Measurements from ENCODE around the gene ESRRB. TPM values are rescaled to one million over a fixed set of nuclear protein-coding genes. Genes with fewer than 3 reads are reported as not detected.

Gene ESRRB
- total and polyA plus RNA-seq, 7 donors = 0.17 to 9.9 (median 2.5) TPM

DNA sequence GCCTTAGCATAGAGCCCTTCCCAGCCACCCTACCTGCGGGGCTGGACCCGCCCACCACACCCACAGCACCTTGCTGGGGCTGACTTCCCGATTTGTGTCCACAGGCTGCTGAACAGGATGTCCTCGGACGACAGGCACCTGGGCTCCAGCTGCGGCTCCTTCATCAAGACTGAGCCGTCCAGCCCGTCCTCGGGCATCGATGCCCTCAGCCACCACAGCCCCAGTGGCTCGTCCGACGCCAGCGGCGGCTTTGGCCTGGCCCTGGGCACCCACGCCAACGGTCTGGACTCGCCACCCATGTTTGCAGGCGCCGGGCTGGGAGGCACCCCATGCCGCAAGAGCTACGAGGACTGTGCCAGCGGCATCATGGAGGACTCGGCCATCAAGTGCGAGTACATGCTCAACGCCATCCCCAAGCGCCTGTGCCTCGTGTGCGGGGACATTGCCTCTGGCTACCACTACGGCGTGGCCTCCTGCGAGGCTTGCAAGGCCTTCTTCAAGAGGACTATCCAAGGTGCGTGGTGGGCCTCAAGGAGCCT lies 63.4 kb downstream of the ESRRB start:
- Histone ChIP-seq H3K27me3 (ENCODE audit: insufficient read depth in 3 of 3, low read length in 2 of 3) (no peaks in the 10 kb centered on the region), H3K4me1 (no peaks in the 10 kb centered on the region), H3K36me3 (ENCODE audit: insufficient read depth in 1 of 2, low read depth in 1 of 2) (peaks cover 0 to 3% of the 10 kb centered on the region in 2 donors), H3K27ac (no peak overlapping the region), H3K4me3 (no peak overlapping the region), H3K9me3 (no peaks in the 10 kb centered on the region)
- intact Hi-C loops (cut with DNase I) = no loop called here
- WGBS, 3 donors = 92 to 95% (median 95%) methylated on average over 32 to 33 of the region's 33 CpGs
- DNase-seq (no peak), ATAC-seq (no peak)
- TF ChIP-seq, protein P1, sequence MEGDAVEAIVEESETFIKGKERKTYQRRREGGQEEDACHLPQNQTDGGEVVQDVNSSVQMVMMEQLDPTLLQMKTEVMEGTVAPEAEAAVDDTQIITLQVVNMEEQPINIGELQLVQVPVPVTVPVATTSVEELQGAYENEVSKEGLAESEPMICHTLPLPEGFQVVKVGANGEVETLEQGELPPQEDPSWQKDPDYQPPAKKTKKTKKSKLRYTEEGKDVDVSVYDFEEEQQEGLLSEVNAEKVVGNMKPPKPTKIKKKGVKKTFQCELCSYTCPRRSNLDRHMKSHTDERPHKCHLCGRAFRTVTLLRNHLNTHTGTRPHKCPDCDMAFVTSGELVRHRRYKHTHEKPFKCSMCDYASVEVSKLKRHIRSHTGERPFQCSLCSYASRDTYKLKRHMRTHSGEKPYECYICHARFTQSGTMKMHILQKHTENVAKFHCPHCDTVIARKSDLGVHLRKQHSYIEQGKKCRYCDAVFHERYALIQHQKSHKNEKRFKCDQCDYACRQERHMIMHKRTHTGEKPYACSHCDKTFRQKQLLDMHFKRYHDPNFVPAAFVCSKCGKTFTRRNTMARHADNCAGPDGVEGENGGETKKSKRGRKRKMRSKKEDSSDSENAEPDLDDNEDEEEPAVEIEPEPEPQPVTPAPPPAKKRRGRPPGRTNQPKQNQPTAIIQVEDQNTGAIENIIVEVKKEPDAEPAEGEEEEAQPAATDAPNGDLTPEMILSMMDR (IDR thresholded peaks at IDR 0.05) = no peak

DNA sequence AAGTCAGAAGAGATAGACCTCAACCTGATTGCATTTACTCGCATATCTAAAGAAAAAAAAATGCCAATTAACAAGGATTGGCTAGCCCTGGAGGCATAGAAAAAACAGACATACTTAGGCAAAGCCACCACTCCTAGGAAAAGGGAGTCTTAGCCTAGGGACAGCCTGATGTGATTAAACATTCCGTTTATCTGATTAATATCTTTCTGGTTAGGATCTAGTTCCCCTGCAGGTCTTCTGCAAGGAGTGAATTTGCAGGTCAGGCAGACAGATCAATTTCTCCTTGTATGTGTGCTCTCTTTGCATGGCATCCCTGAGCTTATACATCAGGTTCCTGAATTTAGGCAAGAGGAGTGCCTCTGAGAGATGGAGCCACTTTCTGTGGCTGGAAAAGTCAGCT lies 70.5 kb downstream of the ESRRB start:
- H3K9me3 ChIP-seq = no peaks in the 10 kb centered on the region
- ATAC-seq = no peak
- 79 to 86% (median 85%) methylated on average over 2 of the region's 2 CpGs for WGBS, 3 donors
- H3K36me3 ChIP-seq (ENCODE audit: insufficient read depth in 1 of 2, low read depth in 1 of 2) = no peaks in the 10 kb centered on the region
- H3K4me1 ChIP-seq = no peaks in the 10 kb centered on the region
- H3K27me3 ChIP-seq (ENCODE audit: insufficient read depth in 3 of 3, low read length in 2 of 3) = no peaks in the 10 kb centered on the region
- H3K4me3 ChIP-seq = no peak overlapping the region
- intact Hi-C loops (cut with DNase I) = no loop called here
- TF ChIP-seq, protein P1 (IDR thresholded peaks at IDR 0.05) = no peak
- no peak overlapping the region for H3K27ac ChIP-seq
- DNase-seq = no peak

DNA sequence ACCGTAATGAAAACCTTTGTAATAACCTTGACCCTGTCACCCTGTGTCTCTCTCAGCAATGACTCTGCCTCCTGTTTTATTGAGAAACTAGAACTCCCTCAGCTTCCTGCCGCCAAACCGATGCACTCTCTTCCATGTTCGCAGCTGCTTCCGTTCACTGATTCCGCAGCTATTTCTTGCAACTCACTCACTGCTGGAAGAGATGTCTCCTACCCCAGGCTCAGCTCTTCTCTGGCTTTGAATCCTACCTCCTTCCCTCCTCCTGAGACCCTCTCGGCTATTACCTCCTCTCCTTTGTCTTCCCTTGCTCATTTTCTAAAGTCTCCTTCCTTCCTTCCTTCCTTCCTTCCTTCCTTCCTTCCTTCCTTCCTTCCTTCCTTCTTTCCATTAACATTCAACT lies 71.0 kb downstream of the ESRRB start:
- Histone ChIP-seq H3K36me3 (ENCODE audit: insufficient read depth in 1 of 2, low read depth in 1 of 2) (no peaks in the 10 kb centered on the region), H3K9me3 (no peaks in the 10 kb centered on the region), H3K27me3 (ENCODE audit: insufficient read depth in 3 of 3, low read length in 2 of 3) (no peaks in the 10 kb centered on the region), H3K4me1 (no peaks in the 10 kb centered on the region), H3K27ac (no peak overlapping the region), H3K4me3 (no peak overlapping the region)
- ATAC-seq (no peak), DNase-seq (no peak)
- WGBS, 3 donors = 68 to 74% (median 72%) methylated on average over 7 of the region's 7 CpGs
- intact Hi-C loops (cut with DNase I) = no loop called here
- TF ChIP-seq, protein P1 (IDR thresholded peaks at IDR 0.05) = no peak

DNA sequence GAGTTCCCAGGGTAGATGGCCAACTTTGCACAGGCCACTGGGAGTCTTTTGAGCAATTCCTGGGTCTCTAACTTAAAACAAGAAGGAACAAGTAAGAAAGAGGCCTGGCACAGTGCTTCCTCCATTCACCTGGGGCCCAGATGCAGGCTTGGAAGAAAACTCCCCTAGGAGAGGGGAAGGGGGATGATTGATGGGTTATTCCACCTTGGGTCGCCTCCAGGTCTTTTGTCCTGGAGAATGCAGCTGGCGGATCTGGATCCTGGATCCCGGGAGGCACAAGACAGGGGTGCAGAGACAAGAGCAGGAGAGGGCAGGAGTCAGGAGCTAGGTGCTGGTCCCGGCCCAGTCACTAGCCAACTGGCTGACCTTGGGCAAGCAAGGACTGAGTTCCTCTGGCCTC lies 74.5 kb downstream of the ESRRB start:
- Histone ChIP-seq H3K36me3 (ENCODE audit: insufficient read depth in 1 of 2, low read depth in 1 of 2) (no peaks in the 10 kb centered on the region), H3K4me1 (no peaks in the 10 kb centered on the region), H3K4me3 (no peak overlapping the region), H3K27me3 (ENCODE audit: insufficient read depth in 3 of 3, low read length in 2 of 3) (no peaks in the 10 kb centered on the region), H3K9me3 (no peaks in the 10 kb centered on the region), H3K27ac (no peak overlapping the region)
- DNase-seq (no peak), ATAC-seq (no peak)
- WGBS, 3 donors = 74 to 84% (median 82%) methylated on average over 4 of the region's 4 CpGs
- intact Hi-C loops (cut with DNase I) = loop anchor here in 1 of 2 donors (10.0 kb wide), 1 partner anchor 94 kb away; no protein-coding TSS in a partner anchor
- TF ChIP-seq, protein P1 (IDR thresholded peaks at IDR 0.05) = no peak

DNA sequence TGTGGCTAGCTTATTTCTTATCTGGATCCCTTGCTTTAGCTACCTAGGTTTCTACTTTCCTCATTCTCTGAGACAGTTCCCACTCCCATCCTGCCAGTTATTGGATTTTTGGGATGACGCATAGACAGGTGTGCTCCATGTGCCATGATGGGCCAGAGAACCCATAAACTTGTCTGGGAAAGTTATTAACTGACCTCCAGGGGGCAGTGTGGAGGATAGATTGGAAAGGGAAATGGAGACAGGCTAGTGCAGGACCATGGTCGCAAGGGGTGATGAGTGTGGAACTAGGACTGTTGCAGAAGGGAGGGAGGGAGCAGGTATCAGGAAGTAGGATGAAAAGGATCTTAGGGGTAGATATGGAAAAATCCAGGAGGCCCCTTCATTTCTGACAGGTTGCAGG lies 80.3 kb downstream of the ESRRB start:
- intact Hi-C loops (cut with DNase I) = loop anchor here (2.0 to 10.0 kb wide), 3 partner anchors 41 to 191 kb away; no protein-coding TSS in a partner anchor
- TF ChIP-seq, protein P1 (IDR thresholded peaks at IDR 0.05) = peak; percentile 56
- H3K4me1 ChIP-seq = no peaks in the 10 kb centered on the region
- 51 to 56% (median 52%) methylated on average over 2 of the region's 2 CpGs for WGBS, 3 donors
- no peaks in the 10 kb centered on the region for H3K9me3 ChIP-seq
- no peak for DNase-seq
- no peak overlapping the region for H3K4me3 ChIP-seq
- H3K36me3 ChIP-seq (ENCODE audit: insufficient read depth in 1 of 2, low read depth in 1 of 2) = no peaks in the 10 kb centered on the region
- peak; percentile 72 to 86 (median 76) for ATAC-seq
- no peak overlapping the region for H3K27ac ChIP-seq
- no peaks in the 10 kb centered on the region for H3K27me3 ChIP-seq (ENCODE audit: insufficient read depth in 3 of 3, low read length in 2 of 3)
